GM18909 (cell line): Measurements from ENCODE around the gene AXIN2.

Experiments
- ATAC-seq: cut with Tn5 transposase; IDR thresholded peaks from one replicate; pipeline ENCODE4 v1.9.1; 2021; ENCODE audit warnings: mild to moderate bottlenecking; ENCODE audit not compliant: unreplicated experiment, poor library complexity

Gene AXIN2

GRCh38 chr17:65584604-65585521 is 23.4 kb upstream of the AXIN2 start:
- ATAC-seq, result no peak

GRCh38 chr17:65583921-65584603 is 22.6 kb upstream of the AXIN2 start:
- no peak for ATAC-seq

DNA sequence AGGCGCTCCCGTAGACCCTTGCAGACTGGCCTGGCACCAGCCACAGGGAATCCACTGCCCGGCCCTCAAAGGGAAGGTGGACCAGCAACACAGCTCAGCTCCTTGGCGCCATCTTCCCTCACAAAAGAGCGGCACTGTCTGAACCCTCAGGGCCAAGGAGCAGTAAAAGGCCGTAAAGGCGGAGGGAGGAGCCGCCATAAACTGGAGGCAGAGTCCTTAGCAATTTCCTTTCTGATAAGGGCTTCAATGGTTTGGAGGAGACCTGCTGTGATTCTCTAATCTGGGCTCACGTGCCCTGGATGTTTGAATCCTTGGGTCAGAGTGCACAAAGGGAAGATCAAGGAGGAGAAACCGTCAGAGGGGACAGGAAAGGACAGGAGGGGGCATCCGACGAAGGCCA is 15.5 kb upstream of the AXIN2 start:
- ATAC-seq, result no peak

GRCh38 chr17:65573282-65573602 is 11.8 kb upstream of the AXIN2 start:
- no peak for ATAC-seq

DNA sequence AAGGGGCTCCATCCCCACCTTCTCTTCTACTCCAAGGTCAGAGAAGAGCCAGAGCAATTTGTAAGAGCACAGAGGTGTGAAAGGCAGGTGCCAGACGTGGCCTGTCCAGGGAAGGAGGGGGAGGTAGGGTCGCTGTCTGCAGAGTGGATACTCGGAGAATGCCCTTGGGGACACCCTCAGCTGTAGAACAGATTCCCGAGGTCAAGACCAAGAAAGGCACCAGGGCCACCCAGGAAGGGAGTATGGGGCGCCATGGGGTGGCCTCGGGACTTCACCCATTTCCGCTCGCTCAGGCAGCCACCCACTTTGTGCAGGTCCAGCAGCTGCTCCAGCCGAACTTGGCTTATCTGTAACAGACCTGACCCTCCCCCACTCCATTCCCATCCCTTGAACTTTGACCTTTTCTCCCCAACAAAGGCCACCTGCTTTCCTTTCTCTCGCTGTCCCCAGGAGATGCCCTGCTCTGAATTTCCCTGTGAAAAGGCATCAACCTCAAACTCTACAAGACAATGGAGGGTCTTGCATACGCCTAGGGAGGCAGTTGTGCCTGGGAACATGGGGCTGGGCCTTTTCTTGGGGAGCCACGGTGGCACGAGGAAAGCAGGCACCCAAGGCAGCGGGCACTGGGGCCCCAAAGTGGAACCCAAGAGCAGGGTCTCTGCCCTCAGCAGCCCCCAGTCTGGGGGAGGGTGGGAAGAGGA is 11.3 kb upstream of the AXIN2 start:
- ATAC-seq, result no peak

- no peak for ATAC-seq
These were observed 10.7 kb upstream of the AXIN2 start for GRCh38 chr17:65572186-65572580.

DNA sequence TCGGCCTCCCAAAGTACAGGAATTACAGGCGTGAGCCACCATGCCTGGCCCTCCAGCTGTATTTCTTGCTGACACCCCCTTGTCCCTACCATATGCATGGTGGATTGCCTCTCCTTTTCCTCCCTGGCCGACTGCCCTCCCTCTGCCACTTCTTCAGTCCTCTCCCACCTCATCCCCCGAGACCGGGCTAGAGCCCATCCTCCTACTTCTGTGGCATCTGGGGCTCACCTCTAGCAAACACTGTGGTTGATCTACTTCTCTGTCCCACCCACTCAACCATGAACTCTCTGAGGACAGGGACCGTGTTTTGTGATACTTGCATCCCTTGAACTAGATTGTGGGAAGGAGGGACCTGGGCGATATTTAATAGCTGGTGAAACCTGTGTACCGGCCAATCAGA is 7.5 kb upstream of the AXIN2 start:
- no peak for ATAC-seq

GRCh38 chr17:65567566-65567965 is 6.1 kb upstream of the AXIN2 start:
- no peak for ATAC-seq

GRCh38 chr17:65565559-65565958 is 4.1 kb upstream of the AXIN2 start:
- ATAC-seq, result no peak

GRCh38 chr17:65564793-65565192 is 3.3 kb upstream of the AXIN2 start:
- ATAC-seq, result no peak

DNA sequence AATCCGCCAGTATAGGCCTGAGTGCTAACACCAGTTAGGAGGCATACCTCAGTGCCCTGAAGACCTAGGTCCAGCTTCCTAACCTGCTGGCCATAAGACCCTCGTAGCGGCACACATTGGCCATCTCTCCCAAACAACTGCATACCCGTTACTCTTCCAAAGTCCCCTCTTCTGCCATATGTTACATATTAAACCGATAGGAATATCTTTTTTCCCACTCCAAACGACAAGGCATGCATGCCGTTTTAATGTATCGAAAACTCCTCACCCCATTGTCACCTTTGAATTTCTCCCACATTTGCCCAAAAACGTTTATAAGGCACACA is 721 bp upstream of the AXIN2 start:
- ATAC-seq, result no peak

- ATAC-seq, result peak; percentile 40
These were observed 608 bp downstream of the AXIN2 start for GRCh38 chr17:65560628-65561451.

- ATAC-seq, result no peak
These were observed 1.4 kb downstream of the AXIN2 start for GRCh38 chr17:65559804-65560627.

DNA sequence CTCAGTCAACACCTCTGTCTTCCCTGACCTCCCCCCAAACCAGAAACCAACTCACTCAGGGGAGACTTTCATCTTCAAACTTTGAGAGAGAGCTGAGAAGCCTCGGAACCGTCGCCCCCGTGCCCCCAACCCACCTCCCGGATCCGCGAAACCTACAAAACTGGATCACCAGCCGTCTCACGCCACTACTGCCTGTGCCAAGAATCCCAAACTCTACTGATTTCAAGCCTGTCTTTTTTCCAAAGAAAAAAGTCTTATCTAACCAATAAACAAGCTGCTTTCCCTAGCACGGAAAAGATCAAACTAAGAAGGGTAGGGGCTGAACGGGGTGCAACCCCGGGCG is 2.0 kb downstream of the AXIN2 start:
- ATAC-seq, result no peak

- no peak for ATAC-seq
These were observed 2.6 kb downstream of the AXIN2 start for GRCh38 chr17:65558683-65559460.

- no peak for ATAC-seq
These were observed 3.2 kb downstream of the AXIN2 start for GRCh38 chr17:65558311-65558682.

DNA sequence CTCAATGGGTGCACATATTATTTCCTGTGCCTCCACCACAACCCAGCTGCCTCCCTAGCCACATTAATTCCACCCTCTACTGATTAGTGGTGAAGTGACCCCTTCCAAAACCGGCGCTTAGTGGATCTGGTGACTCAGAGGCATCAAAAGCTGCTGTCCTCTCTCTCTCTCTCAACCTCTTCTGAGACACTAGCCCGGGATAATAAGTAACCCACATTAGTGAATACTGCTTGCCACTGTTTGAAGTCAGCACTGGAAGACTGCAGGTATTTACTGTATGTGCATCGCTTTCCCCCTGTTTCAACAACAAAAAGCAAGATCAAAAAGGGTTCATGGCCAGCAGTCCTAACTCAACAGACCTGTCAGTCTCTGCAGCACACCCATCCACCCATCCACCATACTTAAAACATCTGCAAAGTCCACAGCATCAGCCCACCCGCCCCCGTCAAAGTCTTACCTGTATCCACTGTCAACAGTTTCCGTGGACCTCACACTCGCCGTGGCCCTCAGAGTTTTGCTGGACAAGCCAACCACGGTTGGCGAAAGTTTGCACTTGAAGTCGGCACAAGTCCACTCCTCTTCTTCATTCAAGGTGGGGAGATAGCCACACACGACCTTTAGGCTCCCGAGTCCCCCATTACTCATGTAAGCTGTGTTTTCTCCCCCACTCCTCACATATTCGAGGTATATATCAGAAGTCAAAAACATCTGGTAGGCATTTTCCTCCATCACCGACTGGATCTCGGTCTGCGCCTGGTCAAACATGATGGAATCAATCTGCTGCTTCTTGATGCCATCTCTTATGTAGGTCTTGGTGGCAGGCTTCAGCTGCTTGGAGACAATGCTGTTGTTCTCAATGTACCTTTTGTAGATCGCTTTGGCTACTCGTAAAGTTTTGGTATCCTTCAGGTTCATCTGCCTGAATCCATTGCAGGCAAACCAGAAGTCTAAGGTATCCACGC is 3.8 kb downstream of the AXIN2 start:
- no peak for ATAC-seq

DNA sequence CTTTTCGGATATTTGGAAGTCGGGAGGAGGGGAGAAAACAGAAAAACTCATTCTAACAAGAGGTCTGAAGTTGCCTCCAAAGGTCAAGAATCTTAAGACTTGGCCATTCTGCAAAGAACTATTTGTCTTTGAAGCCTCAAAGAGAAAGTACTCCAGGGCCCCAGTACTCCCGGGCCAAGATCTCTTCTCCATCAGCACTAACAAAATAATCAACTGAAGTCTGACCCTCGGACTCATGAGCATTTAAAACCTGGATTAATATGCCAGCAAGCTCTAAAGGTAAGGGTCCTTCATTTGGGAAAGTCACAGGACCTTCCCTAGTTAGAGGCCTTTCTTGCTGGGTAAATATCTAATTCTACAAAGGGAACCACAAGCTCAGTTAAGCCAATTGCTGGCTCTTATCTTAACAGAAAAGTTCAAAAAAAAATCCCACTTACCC is 4.5 kb downstream of the AXIN2 start:
- no peak for ATAC-seq
